GM23338 (cell line): ENCODE results near the gene ARHGAP4. TPM values are rescaled to one million over a fixed set of nuclear protein-coding genes. Genes with fewer than 3 reads are reported as not detected.

ENCODE experiments used
- ATAC-seq: fragments of 200-7000 bp; cut with Tn5 transposase; 3 replicates; pipeline ENCODE4 v1.9.1; 2020
- DNase-seq: peaks from one replicate; pipeline ENCODE4 v3.0.0-alpha.2; 2015; ENCODE audit warnings: low spot score
- H2AFZ ChIP-seq: fragments of 200-600 bp; sonication (generic); 2 replicates; pipeline ENCODE4 v1.8.0; 2016; ENCODE audit warnings: antibody characterized with exemption, mild to moderate bottlenecking, moderate library complexity
- H3F3A ChIP-seq: fragments of 200-600 bp; sonication (generic); replicated peaks from 2 replicates; pipeline ENCODE4 v1.8.0; 2017; ENCODE audit warnings: antibody characterized with exemption, mixed run types, low read depth
- H3K27ac ChIP-seq: fragments of 200-600 bp; sonication (generic); 2 replicates; pipeline ENCODE4 v1.6.1; 2016; ENCODE audit warnings: low read depth
- H3K27me3 ChIP-seq: fragments of 200-600 bp; sonication (generic); 2 replicates; pipeline ENCODE4 v1.8.0; 2016; ENCODE audit warnings: mild to moderate bottlenecking, mixed run types, moderate library complexity; ENCODE audit not compliant: insufficient read depth
- H3K36me3 ChIP-seq: fragments of 200-600 bp; sonication (generic); 2 replicates; pipeline ENCODE4 v1.8.0; 2016; ENCODE audit warnings: mild to moderate bottlenecking; ENCODE audit not compliant: insufficient read depth
- H3K4me1 ChIP-seq: fragments of 200-600 bp; sonication (generic); 2 replicates; pipeline ENCODE4 v1.8.0; 2016; ENCODE audit warnings: mild to moderate bottlenecking, moderate library complexity; ENCODE audit not compliant: insufficient read depth
- H3K4me2 ChIP-seq: fragments of 200-600 bp; sonication (generic); 2 replicates; pipeline ENCODE4 v1.7.1; 2017; ENCODE audit warnings: mixed run types
- H3K4me3 ChIP-seq: fragments of 200-600 bp; sonication (generic); 2 replicates; pipeline ENCODE4 v1.6.1; 2016; ENCODE audit warnings: mixed run types
- H3K79me2 ChIP-seq: fragments of 200-600 bp; sonication (generic); replicated peaks from 2 replicates; pipeline ENCODE4 v1.8.0; 2017; ENCODE audit warnings: mild to moderate bottlenecking; ENCODE audit not compliant: insufficient read depth
- H3K9me2 ChIP-seq: fragments of 200-600 bp; sonication (generic); 2 replicates; pipeline ENCODE4 v1.8.0; 2017; ENCODE audit not compliant: insufficient read depth
- H4K20me1 ChIP-seq: fragments of 200-600 bp; sonication (generic); replicated peaks from 2 replicates; pipeline ENCODE4 v1.8.0; 2017; ENCODE audit warnings: mild to moderate bottlenecking; ENCODE audit not compliant: insufficient read depth
- H3K27ac Mint-ChIP-seq: 2 replicates; pipeline ENCODE4 v1.8.0; 2020; ENCODE audit warnings: inconsistent platforms, mild to moderate bottlenecking, moderate library complexity, mixed read lengths
- H3K27me3 Mint-ChIP-seq: 3 replicates; pipeline ENCODE4 v1.8.0; 2022; ENCODE audit warnings: low read depth, mild to moderate bottlenecking, moderate library complexity, mixed read lengths, inconsistent platforms; ENCODE audit not compliant: insufficient read depth, poor library complexity
- H3K36me3 Mint-ChIP-seq: 3 replicates; pipeline ENCODE4 v1.8.0; 2021; ENCODE audit warnings: low read depth, mild to moderate bottlenecking, inconsistent platforms, moderate library complexity, mixed read lengths
- H3K4me1 Mint-ChIP-seq: 3 replicates; pipeline ENCODE4 v1.8.0; 2020; ENCODE audit warnings: mild to moderate bottlenecking, inconsistent platforms, mixed read lengths
- H3K4me3 Mint-ChIP-seq: 3 replicates; pipeline ENCODE4 v1.8.0; 2021; ENCODE audit warnings: moderate library complexity, mild to moderate bottlenecking, inconsistent platforms, mixed read lengths
- H3K9me3 Mint-ChIP-seq: 3 replicates; pipeline ENCODE4 v1.8.0; 2020; ENCODE audit warnings: moderate library complexity, mild to moderate bottlenecking, inconsistent platforms, mixed read lengths
- CREB1 ChIP-seq: fragments of 250-450 bp; sonication (Bioruptor Pico); IDR thresholded peaks from 2 replicates; pipeline ENCODE4 v1.5.0; 2020; ENCODE audit warnings: low read depth, mild to moderate bottlenecking, moderate library complexity
- CTCF ChIP-seq, 2 experiments: fragments of 200-600 bp in 1 of 2; sonication (generic) in 1 of 2; conservative IDR thresholded peaks; 2 replicates each; pipeline versions ENCODE4 v1.5.1 to v1.6.1; 2016 to 2017; ENCODE audit warnings: antibody characterized with exemption in 2 of 2, low read depth in 2 of 2, mild to moderate bottlenecking in 2 of 2, moderate library complexity in 1 of 2
- ETS1 ChIP-seq: IDR thresholded peaks from 2 replicates; pipeline ENCODE4 v1.6.1; 2016; ENCODE audit warnings: antibody characterized with exemption
- EZH2 ChIP-seq: fragments of 200-600 bp; sonication (generic); IDR thresholded peaks from one replicate; pipeline ENCODE4 v1.8.0; 2017; ENCODE audit warnings: antibody characterized with exemption, mild to moderate bottlenecking, low read depth; ENCODE audit not compliant: unreplicated experiment
- JUNB ChIP-seq: IDR thresholded peaks from one replicate; pipeline ENCODE4 v1.6.1; 2016; ENCODE audit warnings: antibody characterized with exemption; ENCODE audit not compliant: unreplicated experiment
- NANOG ChIP-seq: IDR thresholded peaks from 2 replicates; pipeline ENCODE4 v1.6.1; 2016; ENCODE audit warnings: antibody characterized with exemption, borderline replicate concordance
- POLR2AphosphoS5 ChIP-seq: IDR thresholded peaks from 2 replicates; pipeline ENCODE4 v1.6.1; 2016; ENCODE audit warnings: antibody characterized with exemption, low read depth
- STAT1 ChIP-seq: IDR thresholded peaks from one replicate; pipeline ENCODE4 v1.6.1; 2016; ENCODE audit warnings: antibody characterized with exemption; ENCODE audit not compliant: unreplicated experiment
- long read RNA-seq: library from polyadenylated mRNA; unstranded; transcript quantifications from one replicate; pipeline ENCODE4 v2.0.0, GENCODE V29; 2020; ENCODE audit not compliant: unreplicated experiment
- polyA plus RNA-seq: library from polyadenylated mRNA; unstranded; fragments of >200 nt; fragmentation: Nextera tagmentation; extraction: Ambion mirVana; gene quantifications from 2 replicates; pipeline ENCODE4 v1.2.1, GENCODE V29; 2016
- total RNA-seq: library from RNA; depleted of rRNA; stranded (reverse); fragments of >200 nt; shearing (Covaris generic); gene quantifications from 2 replicates; pipeline ENCODE4 v1.2.3, GENCODE V29; 2014; rRNA removed

Gene ARHGAP4
- total RNA-seq, result 57.8 and 59.5 TPM in 2 replicates
- 21.2 and 21.5 TPM in 2 replicates for polyA plus RNA-seq
- long read RNA-seq, transcript ARHGAP4-201 (22 exons, 3,235 nt), result major isoform, 5 of 10 reads
- long read RNA-seq, partial matches to known transcripts, result 1 of 10 reads
- long read RNA-seq, other reads (novel, unspliced or antisense), result 4 of 10 reads

DNA sequence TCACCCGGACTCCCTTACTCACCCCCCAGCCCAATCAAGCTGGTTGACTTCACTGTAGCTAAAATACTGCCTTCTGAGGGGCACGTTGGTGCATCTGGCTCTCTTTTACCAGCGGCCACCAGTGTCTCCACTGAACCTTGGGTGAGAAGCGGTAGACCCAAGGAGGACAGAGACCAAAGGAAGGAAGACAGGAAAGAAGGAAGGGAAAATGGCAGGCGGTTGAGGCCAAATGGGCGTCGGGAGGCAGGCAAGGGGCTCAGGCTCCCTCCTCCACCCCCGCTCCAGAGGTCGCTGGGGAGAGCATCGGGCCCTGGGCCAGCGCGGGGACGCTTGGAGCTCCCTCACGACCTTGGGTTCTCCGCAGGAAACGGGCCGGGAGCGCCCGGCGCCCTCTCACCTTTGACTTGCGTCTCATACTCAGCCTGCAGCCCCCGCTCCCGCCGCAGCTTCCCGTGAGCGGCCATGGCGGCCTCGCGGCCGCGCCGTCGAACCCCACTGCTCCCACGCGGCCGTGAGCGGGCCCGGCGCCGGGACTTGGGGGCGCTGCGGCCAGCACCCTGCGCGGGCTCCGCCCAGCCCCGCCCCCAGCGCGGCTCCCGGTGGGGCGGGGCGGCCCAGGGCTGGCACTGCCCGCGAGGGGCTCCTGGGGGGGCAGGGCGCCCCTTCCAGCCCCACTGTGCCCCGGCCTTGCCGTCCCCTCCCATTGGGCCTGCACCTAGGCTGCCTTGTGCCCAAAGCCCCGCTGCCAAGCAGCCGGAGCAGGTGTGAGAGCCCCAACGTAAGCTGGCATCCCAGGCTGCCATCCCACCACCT, at the start of gene ARHGAP4:
Gene ARHGAP4 (minus strand): TSS at position 526 of the 813 bp plus-strand sequence. CDS start 62 bp downstream, at position 464.
- Histone ChIP-seq H4K20me1 (no peaks in the 10 kb centered on the region), H3K4me3 (peak within 1 kb of the TSS; percentile 65), H3K4me2 (peak within 1 kb of the TSS; percentile 83), H2AFZ (no peak within 1 kb of the TSS), H3K27me3 (no peaks in the 10 kb centered on the region), H3K36me3 (no peaks in the 10 kb centered on the region), H3K9me2 (no peaks in the 10 kb centered on the region), H3K79me2 (no peaks in the 10 kb centered on the region), H3K27ac (no peak within 1 kb of the TSS), H3F3A (0 out of 2 replicates have a peak, but pooled peaks cover 5% of the 10 kb centered on the region), H3K4me1 (peaks cover 10% of the 10 kb centered on the region; the same call in 1 of the 2 replicates)
- peaks cover 26% of the 10 kb centered on the region for H3K4me1 Mint-ChIP-seq
- no peaks in the 10 kb centered on the region; the same call in 2 of the 3 replicates for H3K9me3 Mint-ChIP-seq
- DNase-seq, result peak; percentile 44
- H3K27ac Mint-ChIP-seq, result peak within 1 kb of the TSS; percentile 89
- TF ChIP-seq CTCF (conservative IDR thresholded peaks at IDR 0.05; ENCODE audit: low read depth in 2 of 2) (no peak), NANOG (no peak), EZH2 (no peak), POLR2AphosphoS5 (no peak; the same call in 1 of the 2 replicates), JUNB (no peak)
- peak; percentile 4 for ATAC-seq
- H3K36me3 Mint-ChIP-seq, result peaks cover 6% of the 10 kb centered on the region; the same call in 2 of the 3 replicates
- peaks cover 9% of the 10 kb centered on the region for H3K27me3 Mint-ChIP-seq
- H3K4me3 Mint-ChIP-seq, result peak within 1 kb of the TSS; percentile 89

DNA sequence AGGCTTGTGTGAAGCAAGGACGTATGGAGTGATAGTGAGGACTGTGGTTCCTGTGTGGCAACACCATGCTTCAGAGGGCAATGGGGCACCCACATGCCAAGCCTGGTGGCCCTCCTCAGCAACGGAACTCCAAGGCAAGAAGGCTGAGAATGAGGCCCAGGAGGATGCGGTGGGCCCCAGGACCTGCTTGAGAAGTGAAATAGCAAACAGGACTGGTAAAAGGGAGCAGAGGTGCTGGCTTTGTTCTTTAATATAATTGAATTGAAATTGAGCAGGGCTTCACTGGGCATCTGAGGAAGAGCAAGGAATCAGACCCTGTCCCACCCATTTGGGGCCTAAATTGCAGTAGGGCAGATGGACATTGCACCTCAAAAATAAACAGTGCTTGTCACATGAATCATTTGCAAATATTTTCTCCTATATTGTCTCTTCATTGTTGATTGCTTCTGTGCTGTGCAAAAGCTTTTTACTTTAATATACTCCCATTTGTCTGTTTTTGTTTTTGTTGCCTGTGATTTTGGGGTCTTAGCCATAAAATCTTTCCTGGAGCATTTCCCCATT, 48.7 kb upstream of the ARHGAP4 start:
- Mint-ChIP-seq H3K36me3 (no peaks in the 10 kb centered on the region; the same call in 2 of the 3 replicates), H3K4me3 (no peak overlapping the region; the same call in 2 of the 3 replicates), H3K27me3 (peaks cover 2% of the 10 kb centered on the region), H3K27ac (no peak overlapping the region), H3K9me3 (no peaks in the 10 kb centered on the region; the same call in 2 of the 3 replicates), H3K4me1 (peaks cover 14% of the 10 kb centered on the region; the same call in 2 of the 3 replicates)
- H2AFZ ChIP-seq, result no peak overlapping the region
- no peaks in the 10 kb centered on the region for H3K4me1 ChIP-seq
- H4K20me1 ChIP-seq, result no peaks in the 10 kb centered on the region
- no peaks in the 10 kb centered on the region for H3K27me3 ChIP-seq
- no peak overlapping the region for H3K27ac ChIP-seq
- peaks cover 7% of the 10 kb centered on the region for H3K79me2 ChIP-seq
- TF ChIP-seq STAT1 (no peak), CTCF (conservative IDR thresholded peaks at IDR 0.05; ENCODE audit: low read depth in 2 of 2) (no peak), JUNB (no peak), ETS1 (no peak), EZH2 (no peak), CREB1 (CRISPR knock-in tag) (no peak)
- H3F3A ChIP-seq, result 0 out of 2 replicates have a peak, but pooled peaks cover 4% of the 10 kb centered on the region
- no peak overlapping the region for H3K4me3 ChIP-seq
- no peak for ATAC-seq
- H3K9me2 ChIP-seq, result no peaks in the 10 kb centered on the region
- DNase-seq, result no peak
- no peaks in the 10 kb centered on the region for H3K36me3 ChIP-seq
- no peak overlapping the region for H3K4me2 ChIP-seq
